ENCODE measurements around the gene GNPTAB. TPM values are rescaled to one million over a fixed set of nuclear protein-coding genes. Genes with fewer than 3 reads are reported as not detected.
"Not testable (repeated sequence)": the region's sequence is repeated elsewhere in the genome, so short reads cannot be mapped to it uniquely, and the experiment has no call there.

Gene GNPTAB
- total and polyA plus RNA-seq, 12 donors, result 7.6 to 31.3 (median 15.9) TPM

GRCh38 chr12:101876861-101877805, 46.4 kb upstream of the GNPTAB start, which contains the start of gene DRAM1:
TSS of gene DRAM1 (plus strand) at chr12:101877580. CDS start at chr12:101877790, 210 bp downstream.
- Histone ChIP-seq H3K27ac (peak within 1 kb of the TSS; percentile 92 to 97 (median 97)), H3K4me3 (peak within 1 kb of the TSS; percentile 78 to 95 (median 92)), H3K9me3 (replicated peaks in 1 of 3) (no peaks in the 10 kb centered on the region), H3K4me1 (replicated peaks in 1 of 2) (peaks cover 8 to 10% of the 10 kb centered on the region in 2 donors), H3K36me3 (replicated peaks in 1 of 2) (no peaks in the 10 kb centered on the region), H3K27me3 (no peaks in the 10 kb centered on the region)
- intact Hi-C loops (cut with DNase I), result no loop called here
- TF ChIP-seq CTCF (IDR thresholded peaks at IDR 0.05), result peak in 1 of 6 experiments; percentile 14
- TF ChIP-seq POLR2A (IDR thresholded peaks at IDR 0.05), result peak; percentile 72 to 88
- peak; percentile 92 to 95 (median 94) for DNase-seq
- 0 to 7% (median 1%) methylated on average over 6 to 105 of the region's 105 CpGs for WGBS, 4 donors

GRCh38 chr12:101876322-101876860, 45.6 kb upstream of the GNPTAB start:
- 25 to 33% (median 29%) methylated on average over 9 of the region's 9 CpGs for WGBS, 4 donors
- H3K27ac ChIP-seq, result peak overlapping the region; percentile 92 to 97 (median 97)
- intact Hi-C loops (cut with DNase I), result no loop called here

GRCh38 chr12:101875162-101875561, 44.4 kb upstream of the GNPTAB start:
- Histone ChIP-seq H3K4me1 (replicated peaks in 1 of 2) (peaks cover 8 to 10% of the 10 kb centered on the region in 2 donors), H3K9me3 (replicated peaks in 1 of 3) (no peaks in the 10 kb centered on the region), H3K4me3 (no peak overlapping the region), H3K36me3 (replicated peaks in 1 of 2) (no peaks in the 10 kb centered on the region), H3K27me3 (no peaks in the 10 kb centered on the region), H3K27ac (peak overlapping the region in 2 of 5 donors; percentile 97)
- intact Hi-C loops (cut with DNase I), result no loop called here
- DNase-seq, result no peak
- TF ChIP-seq CTCF (IDR thresholded peaks at IDR 0.05) (no peak), POLR2A (IDR thresholded peaks at IDR 0.05) (no peak)
- 89 to 93% (median 90%) methylated on average over 9 of the region's 9 CpGs for WGBS, 4 donors

More at GRCh38 chr12:101876322-101876860, 45.6 kb upstream of the GNPTAB start:
- Histone ChIP-seq H3K36me3 (replicated peaks in 1 of 2) (no peaks in the 10 kb centered on the region), H3K4me1 (replicated peaks in 1 of 2) (peaks cover 8 to 10% of the 10 kb centered on the region in 2 donors), H3K4me3 (peak overlapping the region in 2 of 4 donors; percentile 88 to 95), H3K27me3 (no peaks in the 10 kb centered on the region), H3K9me3 (replicated peaks in 1 of 3) (no peaks in the 10 kb centered on the region)
- no peak for DNase-seq
- TF ChIP-seq CTCF (IDR thresholded peaks at IDR 0.05), result no peak
- TF ChIP-seq POLR2A (IDR thresholded peaks at IDR 0.05), result no peak

- Histone ChIP-seq H3K27me3 (no peaks in the 10 kb centered on the region), H3K4me3 (no peak overlapping the region), H3K27ac (no peak overlapping the region), H3K36me3 (replicated peaks in 1 of 2) (no peaks in the 10 kb centered on the region), H3K9me3 (replicated peaks in 1 of 3) (no peaks in the 10 kb centered on the region), H3K4me1 (replicated peaks in 1 of 2) (no peaks in the 10 kb centered on the region)
- intact Hi-C loops (cut with DNase I), result no loop called here
- 71 to 83% (median 76%) methylated on average over 1 of the region's 1 CpG for WGBS, 4 donors
- TF ChIP-seq CTCF (IDR thresholded peaks at IDR 0.05) (no peak), POLR2A (IDR thresholded peaks at IDR 0.05) (no peak)
- DNase-seq, result no peak
Measured at GRCh38 chr12:101870925-101871324, 40.2 kb upstream of the GNPTAB start.

- H3K4me1 ChIP-seq (replicated peaks in 1 of 2); DNase-seq; H3K9me3 ChIP-seq (replicated peaks in 1 of 3); H3K27me3 ChIP-seq; H3K36me3 ChIP-seq (replicated peaks in 1 of 2); intact Hi-C loops (cut with DNase I); H3K27ac ChIP-seq; H3K4me3 ChIP-seq: not testable (repeated sequence)
- WGBS, 4 donors, result 94 to 99% (median 94%) methylated on average over 3 of the region's 3 CpGs
Measured at GRCh38 chr12:101867619-101868018, 36.9 kb upstream of the GNPTAB start.
